Loucy (cell line): ENCODE measurements around the gene ALS2.

ENCODE experiments used
- H2AFZ ChIP-seq: fragments of 200-600 bp; sonication (generic); 2 replicates; pipeline ENCODE4 v1.6.0; 2016; ENCODE audit warnings: antibody characterized with exemption, mild to moderate bottlenecking, low read length, moderate library complexity
- H3F3A ChIP-seq: fragments of 200-600 bp; 2 replicates; pipeline ENCODE4 v1.6.0; 2016; ENCODE audit warnings: antibody characterized with exemption, low read depth, mild to moderate bottlenecking
- H3K27me3 ChIP-seq: fragments of 200-600 bp; sonication (generic); 2 replicates; pipeline ENCODE4 v1.6.1; 2014; ENCODE audit warnings: low read length, mild to moderate bottlenecking; ENCODE audit not compliant: insufficient read depth, poor library complexity, severe bottlenecking
- H3K36me3 ChIP-seq: fragments of 200-600 bp; sonication (generic); 2 replicates; pipeline ENCODE4 v1.6.1; 2016; ENCODE audit warnings: low read length; ENCODE audit not compliant: insufficient read depth
- H3K4me1 ChIP-seq: fragments of 200-600 bp; sonication (generic); 2 replicates; pipeline ENCODE4 v1.5.1; 2014; ENCODE audit warnings: low read length, mild to moderate bottlenecking; ENCODE audit not compliant: insufficient read depth, poor library complexity, severe bottlenecking
- H3K4me2 ChIP-seq: fragments of 200-600 bp; sonication (generic); 2 replicates; pipeline ENCODE4 v1.6.0; 2014; ENCODE audit warnings: antibody characterized with exemption, low read length, low read depth, mild to moderate bottlenecking; ENCODE audit not compliant: poor library complexity, severe bottlenecking
- H3K4me3 ChIP-seq: fragments of 200-600 bp; sonication (generic); 2 replicates; pipeline ENCODE4 v1.5.1; 2014; ENCODE audit warnings: low read length, mild to moderate bottlenecking, mixed read lengths; ENCODE audit not compliant: poor library complexity, severe bottlenecking
- H3K79me2 ChIP-seq: fragments of 200-600 bp; sonication (generic); 2 replicates; pipeline ENCODE4 v1.6.1; 2014; ENCODE audit warnings: low read length; ENCODE audit not compliant: insufficient read depth
- H3K9ac ChIP-seq: fragments of 200-600 bp; sonication (generic); 2 replicates; pipeline ENCODE4 v1.6.0; 2014; ENCODE audit warnings: mild to moderate bottlenecking, low read depth, low read length, moderate library complexity; ENCODE audit not compliant: poor library complexity, severe bottlenecking
- H3K9me2 ChIP-seq: fragments of 200-600 bp; sonication (generic); replicated peaks from 2 replicates; pipeline ENCODE4 v1.6.1; 2016; ENCODE audit warnings: low read depth, low read length, mixed read lengths
- H3K9me3 ChIP-seq: fragments of 200-600 bp; sonication (generic); 2 replicates; pipeline ENCODE4 v1.6.1; 2014; ENCODE audit warnings: mild to moderate bottlenecking, antibody characterized with exemption, low read length, low read depth; ENCODE audit not compliant: insufficient read depth
- H4K20me1 ChIP-seq: fragments of 200-600 bp; sonication (generic); 2 replicates; pipeline ENCODE4 v1.6.0; 2014; ENCODE audit warnings: antibody characterized with exemption, low read length, mild to moderate bottlenecking; ENCODE audit not compliant: insufficient read depth, poor library complexity, severe bottlenecking
- CTCF ChIP-seq: fragments of 200-600 bp; sonication (generic); conservative IDR thresholded peaks from 2 replicates; pipeline ENCODE4 v1.5.1; 2014; ENCODE audit warnings: mild to moderate bottlenecking, antibody characterized with exemption, low read length
- EZH2phosphoT487 ChIP-seq: fragments of 200-600 bp; IDR thresholded peaks from 2 replicates; pipeline ENCODE4 v1.6.1; 2018; ENCODE audit warnings: antibody characterized with exemption, mild to moderate bottlenecking, moderate library complexity, borderline replicate concordance

Gene ALS2

GRCh38 chr2:201780674-201781493, at the start of gene ALS2:
ALS2 (minus strand) TSS chr2:201780933; CDS start chr2:201768885, 12,048 bp downstream.
- Histone ChIP-seq H3K27me3 (no peaks in the 10 kb centered on the region), H2AFZ (peak within 1 kb of the TSS; percentile 93), H3K4me2 (peak within 1 kb of the TSS; percentile 75), H3F3A (no peaks in the 10 kb centered on the region), H3K9me2 (no peaks in the 10 kb centered on the region), H3K9me3 (no peaks in the 10 kb centered on the region), H3K9ac (peak within 1 kb of the TSS; percentile 77), H3K79me2 (peaks cover 27% of the 10 kb centered on the region; the same call in 1 of the 2 replicates), H4K20me1 (no peaks in the 10 kb centered on the region), H3K4me3 (peak within 1 kb of the TSS; percentile 88), H3K4me1 (peaks cover 35% of the 10 kb centered on the region), H3K36me3 (no peaks in the 10 kb centered on the region)
- no peak for TF ChIP-seq CTCF
- TF ChIP-seq EZH2phosphoT487, result no peak

- no peaks in the 10 kb centered on the region for H3K4me1 ChIP-seq
- TF ChIP-seq EZH2phosphoT487 (no peak), CTCF (no peak)
- H3K79me2 ChIP-seq, result no peaks in the 10 kb centered on the region
These were observed 47.5 kb upstream of the ALS2 start for GRCh38 chr2:201828220-201828619.

GRCh38 chr2:201827621-201828020, 46.9 kb upstream of the ALS2 start:
- H3K9me2 ChIP-seq, result 0 out of 2 replicates have a peak, but pooled peaks cover 1% of the 10 kb centered on the region
- no peak for TF ChIP-seq CTCF
- TF ChIP-seq EZH2phosphoT487, result no peak
- no peaks in the 10 kb centered on the region for H3F3A ChIP-seq
- no peaks in the 10 kb centered on the region for H4K20me1 ChIP-seq
- H3K9me3 ChIP-seq, result no peaks in the 10 kb centered on the region
- no peaks in the 10 kb centered on the region for H3K4me1 ChIP-seq
- H3K4me2 ChIP-seq, result no peak overlapping the region
- H3K79me2 ChIP-seq, result no peaks in the 10 kb centered on the region
- no peak overlapping the region for H3K9ac ChIP-seq
- no peaks in the 10 kb centered on the region for H3K27me3 ChIP-seq
- no peak overlapping the region for H2AFZ ChIP-seq
- no peak overlapping the region for H3K4me3 ChIP-seq
- H3K36me3 ChIP-seq, result no peaks in the 10 kb centered on the region

More at GRCh38 chr2:201828220-201828619, 47.5 kb upstream of the ALS2 start:
- Histone ChIP-seq H4K20me1 (no peaks in the 10 kb centered on the region), H3K4me2 (no peak overlapping the region), H3K27me3 (no peaks in the 10 kb centered on the region), H2AFZ (no peak overlapping the region), H3F3A (no peaks in the 10 kb centered on the region), H3K9ac (no peak overlapping the region), H3K36me3 (no peaks in the 10 kb centered on the region), H3K4me3 (no peak overlapping the region), H3K9me2 (0 out of 2 replicates have a peak, but pooled peaks cover 4% of the 10 kb centered on the region), H3K9me3 (no peaks in the 10 kb centered on the region)
